AG04450 (cell line): ENCODE measurements around the gene PRKD1. TPM values are rescaled to one million over a fixed set of nuclear protein-coding genes. Genes with fewer than 3 reads are reported as not detected.
A peak's percentile ranks its signal among the peaks of the same experiment; 100 is the strongest.
"Not testable (repeated sequence)": the region's sequence is repeated elsewhere in the genome, so short reads cannot be mapped to it uniquely, and the experiment has no call there.

Experiments used
- CTCF ChIA-PET: fragments of 300-600, 350-600 bp; formaldehyde crosslinking; extraction: SDS; loops from one replicate; lab custom pipeline; 2022; ENCODE audit warnings: antibody characterized with exemption, inconsistent platforms; lab: Charles Lee
- POLR2A ChIA-PET: fragments of 350-600 bp; formaldehyde crosslinking; extraction: SDS; loops from one replicate; lab custom pipeline; 2021; ENCODE audit warnings: antibody characterized with exemption, inconsistent platforms; lab: Yijun Ruan, JAX
- DNase-seq: peaks from one replicate; pipeline ENCODE4 v3.0.0-alpha.2; 2011; ENCODE audit warnings: low read depth, low spot score
- H3K27ac ChIP-seq: one replicate; pipeline ENCODE4 v1.5.1; 2012; ENCODE audit warnings: low read depth, low read length, control low read depth
- H3K27me3 ChIP-seq: one replicate; pipeline ENCODE4 v1.6.0; 2012; ENCODE audit warnings: low read length; ENCODE audit not compliant: control insufficient read depth, insufficient read depth
- H3K4me3 ChIP-seq: 2 replicates; pipeline ENCODE4 v1.5.1; 2011; ENCODE audit warnings: mild to moderate bottlenecking, low read depth, low read length, control low read depth
- H3K9me3 ChIP-seq: 2 replicates; pipeline ENCODE4 v1.5.1; 2012; ENCODE audit warnings: low read length; ENCODE audit not compliant: control insufficient read depth, insufficient read depth
- CTCF ChIP-seq: IDR thresholded peaks from 2 replicates; pipeline ENCODE4 v1.5.1; 2011; ENCODE audit warnings: low read depth, low read length, control low read depth, inconsistent platforms
- polyA plus RNA-seq: library from polyadenylated mRNA; depleted of rRNA; stranded (reverse); fragments of >200 nt; gene quantifications from 2 replicates; pipeline ENCODE4 v1.2.3, GENCODE V29; 2011

The PRKD1 gene
- polyA plus RNA-seq, 1 experiment, result 24.5 TPM

- Histone ChIP-seq H3K27ac (no peak overlapping the region), H3K27me3 (no peaks in the 10 kb centered on the region), H3K4me3 (no peak overlapping the region), H3K9me3 (no peaks in the 10 kb centered on the region)
- ChIA-PET POLR2A (no interaction called here), CTCF (interaction anchor here (0.5 kb wide), 1 partner anchor 217 kb away, joined by 3 read pairs; no protein-coding TSS in a partner anchor)
- peak; percentile 39 for TF ChIP-seq CTCF
- no peak for DNase-seq
Observed at GRCh38 chr14:29710015-29710414, 217.6 kb downstream of the PRKD1 start.

GRCh38 chr14:29709490-29709889, 218.2 kb downstream of the PRKD1 start:
- H3K4me3 ChIP-seq, result no peak overlapping the region
- H3K27me3 ChIP-seq, result no peaks in the 10 kb centered on the region
- ChIA-PET POLR2A (no interaction called here), CTCF (interaction anchor here (1.1 kb wide), 1 partner anchor 505 kb away, joined by 3 read pairs; no protein-coding TSS in a partner anchor)
- no peaks in the 10 kb centered on the region for H3K9me3 ChIP-seq
- DNase-seq, result no peak
- no peak for TF ChIP-seq CTCF
- no peak overlapping the region for H3K27ac ChIP-seq

GRCh38 chr14:29706700-29707099, 220.9 kb downstream of the PRKD1 start:
- CTCF ChIA-PET, result no interaction called here

GRCh38 chr14:29705801-29706200, 221.8 kb downstream of the PRKD1 start:
- DNase-seq, result no peak
- POLR2A ChIA-PET, result no interaction called here
- CTCF ChIA-PET, result no interaction called here
- Histone ChIP-seq H3K27ac (no peak overlapping the region), H3K4me3 (no peak overlapping the region), H3K27me3 (no peaks in the 10 kb centered on the region), H3K9me3 (no peaks in the 10 kb centered on the region)
- TF ChIP-seq CTCF, result no peak

More at GRCh38 chr14:29706700-29707099, 220.9 kb downstream of the PRKD1 start:
- Histone ChIP-seq H3K27ac (no peak overlapping the region), H3K27me3 (no peaks in the 10 kb centered on the region), H3K9me3 (no peaks in the 10 kb centered on the region), H3K4me3 (no peak overlapping the region)
- POLR2A ChIA-PET, result no interaction called here
- DNase-seq, result no peak
- no peak for TF ChIP-seq CTCF

GRCh38 chr14:29689597-29689996, 238.1 kb downstream of the PRKD1 start:
- H3K4me3 ChIP-seq, H3K27ac ChIP-seq, H3K27me3 ChIP-seq, H3K9me3 ChIP-seq, POLR2A ChIA-PET, CTCF ChIA-PET, DNase-seq: not testable (repeated sequence)

- Histone ChIP-seq H3K9me3 (no peaks in the 10 kb centered on the region), H3K27ac (no peak overlapping the region), H3K27me3 (no peaks in the 10 kb centered on the region), H3K4me3 (no peak overlapping the region)
- POLR2A ChIA-PET, result no interaction called here
- no peak for TF ChIP-seq CTCF
- CTCF ChIA-PET, result no interaction called here
- no peak for DNase-seq
Observed at GRCh38 chr14:29687866-29688265, 239.8 kb downstream of the PRKD1 start.
